Measurements from ENCODE around the gene DHCR7. TPM values are rescaled to one million over a fixed set of nuclear protein-coding genes. Genes with fewer than 3 reads are reported as not detected.

The DHCR7 gene
- total RNA-seq, 1 experiment from 2014 or later: 286 TPM

- H3K4me1 ChIP-seq (ENCODE audit: insufficient read depth, low read length, poor library complexity, severe bottlenecking): no peaks in the 10 kb centered on the region
- DNase-seq (ENCODE audit: low spot score): no peak
- intact Hi-C loops (cut with micrococcal nuclease; ENCODE audit: unreplicated experiment): no loop called here
- no peak overlapping the region for H3K4me3 ChIP-seq (ENCODE audit: low read depth, low read length, poor library complexity, severe bottlenecking)
- H3K36me3 ChIP-seq (ENCODE audit: insufficient read depth, low read length, poor library complexity, severe bottlenecking): peaks cover 97% of the 10 kb centered on the region
- H3K9me3 ChIP-seq (ENCODE audit: low read depth, low read length, poor library complexity, severe bottlenecking): peaks cover 5% of the 10 kb centered on the region
- H3K27ac ChIP-seq (ENCODE audit: low read depth, low read length, poor library complexity, severe bottlenecking): no peak overlapping the region
- POLR2A ChIA-PET (ENCODE audit: low non-redundant PET): no interaction called here
- CTCF ChIA-PET: no interaction called here
- no peaks in the 10 kb centered on the region for H3K27me3 ChIP-seq (replicated peaks; ENCODE audit: insufficient read depth, low read depth, low read length, poor library complexity)
- TF ChIP-seq EZH2 (IDR thresholded peaks at IDR 0.05; ENCODE audit: borderline replicate concordance, low read depth, low read length, poor library complexity, severe bottlenecking): no peak
- no peak for TF ChIP-seq CTCF (conservative IDR thresholded peaks at IDR 0.05; ENCODE audit: low read depth, low read length)
- no TSS peak for BruUV-seq (replicated peaks)
Observed at GRCh38 chr11:71441251-71441650, 6.9 kb downstream of the DHCR7 start.

- TF ChIP-seq EZH2 (IDR thresholded peaks at IDR 0.05; ENCODE audit: borderline replicate concordance, low read depth, low read length, poor library complexity, severe bottlenecking) (no peak), CTCF (conservative IDR thresholded peaks at IDR 0.05; ENCODE audit: low read depth, low read length) (no peak)
- Histone ChIP-seq H3K4me1 (ENCODE audit: insufficient read depth, low read length, poor library complexity, severe bottlenecking) (no peaks in the 10 kb centered on the region), H3K4me3 (ENCODE audit: low read depth, low read length, poor library complexity, severe bottlenecking) (no peak overlapping the region), H3K27ac (ENCODE audit: low read depth, low read length, poor library complexity, severe bottlenecking) (no peak overlapping the region), H3K9me3 (ENCODE audit: low read depth, low read length, poor library complexity, severe bottlenecking) (no peaks in the 10 kb centered on the region), H3K27me3 (replicated peaks; ENCODE audit: insufficient read depth, low read depth, low read length, poor library complexity) (no peaks in the 10 kb centered on the region), H3K36me3 (ENCODE audit: insufficient read depth, low read length, poor library complexity, severe bottlenecking) (peaks cover 97% of the 10 kb centered on the region)
- DNase-seq (ENCODE audit: low spot score): no peak
- BruUV-seq (replicated peaks): no TSS peak
- CTCF ChIA-PET: no interaction called here
- POLR2A ChIA-PET (ENCODE audit: low non-redundant PET): no interaction called here
- intact Hi-C loops (cut with micrococcal nuclease; ENCODE audit: unreplicated experiment): no loop called here
Observed at GRCh38 chr11:71440021-71440755, 8.0 kb downstream of the DHCR7 start.

GRCh38 chr11:71438650-71439049 is 9.5 kb downstream of the DHCR7 start:
- TF ChIP-seq EZH2 (IDR thresholded peaks at IDR 0.05; ENCODE audit: borderline replicate concordance, low read depth, low read length, poor library complexity, severe bottlenecking): no peak
- TF ChIP-seq CTCF (conservative IDR thresholded peaks at IDR 0.05; ENCODE audit: low read depth, low read length): no peak
- intact Hi-C loops (cut with micrococcal nuclease; ENCODE audit: unreplicated experiment): no loop called here
- no peak for DNase-seq (ENCODE audit: low spot score)
- no TSS peak for BruUV-seq (replicated peaks)
- no peaks in the 10 kb centered on the region for H3K4me1 ChIP-seq (ENCODE audit: insufficient read depth, low read length, poor library complexity, severe bottlenecking)
- H3K4me3 ChIP-seq (ENCODE audit: low read depth, low read length, poor library complexity, severe bottlenecking): no peak overlapping the region
- POLR2A ChIA-PET (ENCODE audit: low non-redundant PET): no interaction called here
- CTCF ChIA-PET: no interaction called here
- no peaks in the 10 kb centered on the region for H3K27me3 ChIP-seq (replicated peaks; ENCODE audit: insufficient read depth, low read depth, low read length, poor library complexity)
- peaks cover 96% of the 10 kb centered on the region for H3K36me3 ChIP-seq (ENCODE audit: insufficient read depth, low read length, poor library complexity, severe bottlenecking)
- no peaks in the 10 kb centered on the region for H3K9me3 ChIP-seq (ENCODE audit: low read depth, low read length, poor library complexity, severe bottlenecking)
- no peak overlapping the region for H3K27ac ChIP-seq (ENCODE audit: low read depth, low read length, poor library complexity, severe bottlenecking)
